NCI-H187 treated with DMSO at 0.1 percent for 48 hours (cell line): ENCODE results near the gene CERS6.

Source experiments
- DNase-seq: peaks from one replicate; lab custom pipeline; 2025; lab: John Stamatoyannopoulos, UW

The CERS6 gene

DNA sequence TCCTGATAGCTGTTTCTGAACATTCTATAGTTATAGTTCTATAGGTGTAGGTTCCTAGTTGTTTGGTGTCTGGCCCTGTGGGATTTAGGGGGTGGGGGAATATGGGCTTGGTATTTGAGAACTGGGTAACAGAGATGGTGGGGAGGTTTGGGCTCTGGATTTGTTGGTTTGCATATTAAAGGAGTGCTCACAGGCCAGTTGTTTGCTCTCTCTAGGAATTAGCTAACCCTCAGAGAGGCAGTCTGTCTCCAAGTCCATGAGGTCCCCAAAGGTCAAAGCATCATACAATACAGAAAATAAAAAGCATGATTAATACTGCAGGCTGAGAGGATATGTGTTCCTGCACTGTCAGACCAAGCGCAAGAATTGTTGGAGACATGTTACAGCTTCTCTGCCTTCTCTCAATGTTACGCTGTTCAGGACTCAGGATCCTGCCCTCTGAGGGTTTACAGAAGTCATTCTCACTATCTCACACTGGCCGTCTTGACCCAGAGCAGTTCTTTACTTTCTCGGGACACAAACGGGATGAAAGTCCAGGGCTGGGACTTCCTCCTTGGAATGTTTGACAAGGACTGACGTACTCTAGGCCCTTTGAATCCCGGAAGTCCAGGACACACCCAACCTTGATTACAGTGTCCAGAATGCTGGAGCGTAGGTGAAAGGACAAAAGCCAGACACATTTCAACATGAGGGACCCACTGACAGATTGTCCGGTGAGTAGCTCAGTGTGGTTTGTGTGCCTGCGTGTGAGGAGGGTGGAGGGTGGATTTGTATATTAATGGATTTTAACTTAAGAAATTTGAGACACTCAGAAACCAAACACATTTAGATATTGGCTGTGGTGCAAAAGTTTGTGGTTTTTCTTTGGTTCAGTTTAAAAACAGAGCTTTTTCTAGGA, 346.1 kb downstream of the CERS6 start, which contains the start of gene NOSTRIN:
TSS of gene NOSTRIN (plus strand) at position 677 of the 898 bp plus-strand sequence. CDS start at position 687, 10 bp downstream.
- DNase-seq, result no peak

DNA sequence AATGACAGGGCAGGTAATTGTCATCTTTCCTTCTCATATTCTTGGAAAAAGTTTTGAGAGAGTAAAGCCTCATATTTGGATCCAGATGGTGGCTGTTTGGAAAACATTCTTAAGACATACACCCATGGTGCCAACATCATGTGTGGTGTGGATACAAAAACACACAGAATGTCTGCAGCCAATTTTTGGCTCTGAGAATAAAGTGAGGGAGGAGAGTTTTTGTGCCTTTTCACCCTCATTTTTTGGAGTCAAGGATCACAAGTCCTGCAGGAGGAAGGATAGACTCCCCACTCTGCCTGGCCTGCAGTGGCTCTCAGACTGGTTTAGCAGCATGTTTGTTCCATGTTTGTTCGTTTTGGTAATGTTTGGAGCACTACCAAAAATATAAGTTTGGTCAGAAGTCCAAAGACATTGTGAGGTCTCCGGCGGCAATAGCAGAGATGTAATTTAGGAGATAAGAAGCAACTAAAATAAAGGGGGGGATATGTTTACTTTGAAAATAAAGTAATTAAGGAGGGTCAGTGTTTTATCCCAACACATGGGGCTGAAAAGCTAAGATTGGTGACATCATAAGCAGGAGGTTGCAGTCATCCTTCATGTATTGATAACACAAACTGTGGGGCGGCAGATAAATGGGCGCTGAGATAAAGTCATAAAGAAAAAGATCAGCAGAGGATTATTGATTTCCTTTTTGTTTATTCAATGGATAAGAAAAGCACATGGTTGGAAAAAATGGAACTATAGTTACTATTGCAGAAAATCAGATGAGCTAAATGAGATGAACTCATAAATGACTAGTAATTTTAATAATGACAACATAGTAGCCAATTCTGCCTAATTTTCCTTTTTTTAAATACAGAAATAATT, 347.0 kb downstream of the CERS6 start:
- DNase-seq, result no peak

DNA sequence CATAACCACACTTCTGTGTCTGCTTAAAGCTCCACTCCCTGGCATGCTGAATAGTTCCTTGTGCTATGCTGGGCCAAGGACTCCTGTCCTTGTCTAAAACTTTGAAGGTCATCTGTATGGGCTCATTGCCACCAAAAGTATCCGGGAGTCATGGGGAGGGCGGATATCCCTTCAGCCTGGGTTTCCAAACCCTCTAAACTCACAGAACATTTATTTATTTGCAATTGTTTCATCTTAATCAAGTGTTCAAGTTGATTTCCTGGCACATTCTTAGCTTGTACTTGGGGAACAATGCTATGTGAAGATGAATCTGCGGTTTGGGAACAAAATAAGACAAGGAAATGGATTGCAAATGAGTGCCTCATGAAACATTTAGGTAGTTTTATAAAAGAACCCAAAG, 348.1 kb downstream of the CERS6 start:
- no peak for DNase-seq

DNA sequence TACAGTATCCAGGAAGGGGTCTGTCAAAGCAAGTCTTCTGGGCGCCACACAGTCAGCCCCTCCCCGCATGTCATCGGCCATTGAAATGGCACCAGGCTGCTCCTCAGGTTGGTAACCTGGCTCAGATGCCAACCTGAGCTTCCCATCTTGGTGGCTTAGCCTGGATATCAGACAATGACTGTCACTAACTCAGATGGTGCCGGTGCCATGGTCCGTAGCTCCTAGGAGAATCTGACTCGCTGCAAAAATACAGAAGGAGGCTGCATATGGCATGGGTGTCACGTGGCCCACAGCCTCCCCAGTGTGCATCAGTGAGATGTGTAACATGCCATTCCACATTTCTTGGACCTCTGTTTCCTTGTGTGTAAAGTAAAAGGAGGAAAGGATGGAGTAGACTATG, 349.5 kb downstream of the CERS6 start:
- no peak for DNase-seq

DNA sequence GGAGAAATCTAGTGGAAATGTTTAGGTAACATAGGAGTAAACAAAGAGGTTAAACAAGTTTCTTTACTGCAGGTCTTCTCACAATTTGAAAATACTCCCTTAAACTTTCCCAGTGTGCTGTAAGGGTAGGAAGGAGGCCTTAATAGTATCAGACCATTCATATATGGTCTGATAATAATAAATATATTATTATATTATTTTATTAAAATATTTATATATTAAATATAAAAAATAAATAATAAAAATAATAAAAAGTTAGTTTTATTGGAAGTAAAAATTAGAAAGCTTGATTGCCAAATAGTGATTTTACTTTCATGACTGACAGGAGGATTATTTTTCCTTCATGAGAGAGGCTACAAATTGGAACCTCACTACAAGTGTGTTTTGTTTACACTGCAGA, 353.5 kb downstream of the CERS6 start:
- DNase-seq, result no peak

DNA sequence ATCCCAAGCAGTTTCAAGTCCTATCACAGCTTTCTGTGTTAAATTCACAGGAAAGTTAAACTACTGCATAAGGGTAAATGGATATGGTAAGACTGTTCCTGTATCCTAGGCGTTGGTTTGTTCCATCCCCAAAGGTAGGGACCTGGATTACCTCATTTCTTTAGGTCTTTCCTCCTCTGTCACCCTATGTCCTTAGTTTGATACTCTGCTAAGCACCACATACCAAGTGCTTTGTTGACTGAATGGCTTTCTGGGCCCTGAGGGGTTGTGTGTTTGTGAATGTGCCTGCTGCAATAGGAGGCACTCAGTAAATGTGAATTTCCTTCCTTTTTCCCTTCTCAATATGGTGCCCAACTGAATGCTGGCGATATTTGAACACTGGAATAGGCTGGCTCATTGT, 354.2 kb downstream of the CERS6 start:
- no peak for DNase-seq

DNA sequence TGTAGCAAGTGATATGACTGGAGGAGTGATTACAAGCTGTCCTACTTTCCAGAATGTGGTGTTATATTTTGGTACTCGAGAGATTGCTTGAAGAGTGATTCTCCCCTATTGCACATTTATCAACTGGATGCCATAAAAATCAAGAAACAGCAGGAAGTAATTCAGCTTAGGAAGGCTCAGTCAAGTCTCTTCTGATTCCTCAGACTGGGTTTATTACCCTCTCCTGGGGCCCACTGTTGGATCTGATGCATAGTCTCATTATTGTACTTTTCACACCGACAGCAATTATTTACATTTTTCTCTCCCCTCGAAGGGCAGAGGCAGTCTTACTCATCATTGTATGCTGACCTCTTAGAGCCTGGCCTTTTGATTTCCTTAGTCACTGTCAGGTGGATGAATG, 355.6 kb downstream of the CERS6 start:
- DNase-seq, result no peak

DNA sequence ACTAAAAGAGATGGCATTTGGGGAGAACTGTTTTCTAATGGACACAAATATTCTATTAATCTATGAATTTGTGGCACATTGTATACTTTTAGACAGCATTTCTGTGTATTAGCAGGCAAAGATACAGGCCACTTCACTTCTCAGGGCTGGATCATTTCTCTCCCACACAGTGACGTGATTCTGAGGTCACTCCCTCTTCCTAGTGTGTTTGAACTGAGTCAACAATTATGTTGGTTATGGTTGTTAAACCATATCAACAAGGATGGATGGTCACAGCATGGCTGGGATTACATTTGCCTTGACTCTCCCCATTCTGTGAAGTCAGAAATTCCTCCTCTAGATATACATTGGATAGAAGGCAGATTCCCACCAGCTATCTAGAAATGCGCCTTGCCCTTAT, 358.0 kb downstream of the CERS6 start:
- DNase-seq, result no peak

DNA sequence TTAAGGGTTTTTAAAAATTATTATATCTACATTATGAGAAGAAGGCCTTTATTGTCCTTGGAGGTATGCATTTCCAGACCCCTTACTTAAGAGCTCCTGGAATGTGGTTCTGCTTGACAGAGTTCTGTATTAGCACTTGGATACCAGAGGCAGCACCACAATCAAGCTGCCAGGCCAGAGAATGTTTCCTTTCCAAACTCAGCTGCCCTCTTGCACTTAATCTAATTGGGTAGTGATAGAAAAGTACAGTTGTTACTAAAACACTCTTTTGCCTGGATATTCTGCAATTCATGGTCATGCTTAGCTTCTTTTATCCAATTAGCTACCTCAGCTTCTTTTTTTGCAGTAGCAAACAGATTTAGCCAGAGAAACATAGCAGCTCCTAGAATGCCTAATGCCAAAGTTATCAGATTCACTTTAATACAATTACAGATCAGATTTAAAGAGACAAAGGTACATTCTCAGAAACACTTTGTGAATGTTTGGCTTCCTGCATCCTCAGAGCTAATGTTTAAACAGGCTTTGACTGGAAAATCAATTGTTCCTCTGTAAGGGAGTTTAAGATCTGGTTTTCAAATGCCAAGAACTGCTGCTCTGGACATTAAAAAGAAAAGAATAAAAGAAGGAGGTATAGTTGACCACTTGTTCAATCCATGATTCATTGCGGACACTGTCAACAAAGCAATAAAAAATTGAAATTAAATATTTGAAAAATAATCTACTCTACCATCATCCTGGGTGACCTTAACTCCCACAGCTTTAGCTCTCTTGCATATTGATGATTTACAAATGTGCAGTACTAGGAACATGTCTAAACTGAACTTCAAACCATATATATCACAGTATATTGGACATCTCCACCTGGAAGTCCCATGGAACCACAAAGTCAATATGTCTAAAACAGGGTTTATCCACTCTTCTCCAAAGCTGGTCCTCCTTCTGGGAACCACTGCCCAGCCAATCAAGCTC, 359.2 kb downstream of the CERS6 start:
- DNase-seq, result no peak

DNA sequence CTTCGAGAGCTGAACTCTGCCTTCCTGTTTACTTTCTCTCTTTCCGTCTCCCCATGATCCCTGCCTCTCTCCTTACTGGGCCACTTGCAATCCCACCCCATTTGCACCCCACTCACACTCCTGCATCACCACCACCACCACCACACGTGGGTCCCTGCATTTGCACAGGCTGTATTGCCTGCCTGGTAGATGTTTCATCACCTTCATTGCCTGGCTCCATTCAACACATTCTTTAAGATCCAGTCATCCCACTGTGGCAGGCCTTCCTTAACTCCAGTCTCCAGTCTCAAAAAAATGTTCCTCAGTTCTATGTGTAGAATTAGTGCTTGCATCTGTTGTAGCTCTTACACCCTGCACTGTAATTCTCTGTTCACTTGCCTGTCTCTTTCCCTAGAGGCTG, 360.3 kb downstream of the CERS6 start:
- DNase-seq, result no peak

DNA sequence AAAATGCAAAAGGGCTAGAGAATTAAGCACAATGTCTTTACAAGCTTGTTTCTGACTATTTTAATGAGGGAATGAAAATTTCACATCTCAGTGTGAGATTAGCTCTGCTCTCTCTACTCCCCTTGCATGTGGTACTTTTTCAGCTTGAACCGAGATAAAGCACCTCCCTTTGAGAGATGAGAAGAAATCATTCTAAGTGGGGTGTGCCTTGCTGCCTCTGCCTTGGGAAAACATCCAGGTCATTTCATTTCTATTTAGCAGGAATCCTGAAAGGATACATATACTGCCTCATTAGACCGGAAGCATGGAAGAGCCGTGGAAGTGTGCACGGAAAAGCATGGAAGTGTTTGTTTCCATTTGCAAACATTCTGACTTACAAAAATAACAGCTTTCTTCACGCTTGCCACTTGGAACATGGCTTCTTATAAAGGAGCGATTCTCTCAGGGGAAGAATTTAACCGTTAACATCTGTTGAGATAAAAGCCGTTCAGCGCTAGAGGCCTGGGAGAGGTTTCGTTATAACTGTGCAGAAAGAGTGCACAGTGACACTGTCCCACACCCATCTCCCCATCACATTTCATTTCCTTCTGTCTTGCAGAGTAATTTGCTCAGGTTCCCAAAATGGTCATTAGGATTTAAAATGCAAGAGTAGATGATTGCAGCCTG, 363.1 kb downstream of the CERS6 start:
- DNase-seq, result no peak

DNA sequence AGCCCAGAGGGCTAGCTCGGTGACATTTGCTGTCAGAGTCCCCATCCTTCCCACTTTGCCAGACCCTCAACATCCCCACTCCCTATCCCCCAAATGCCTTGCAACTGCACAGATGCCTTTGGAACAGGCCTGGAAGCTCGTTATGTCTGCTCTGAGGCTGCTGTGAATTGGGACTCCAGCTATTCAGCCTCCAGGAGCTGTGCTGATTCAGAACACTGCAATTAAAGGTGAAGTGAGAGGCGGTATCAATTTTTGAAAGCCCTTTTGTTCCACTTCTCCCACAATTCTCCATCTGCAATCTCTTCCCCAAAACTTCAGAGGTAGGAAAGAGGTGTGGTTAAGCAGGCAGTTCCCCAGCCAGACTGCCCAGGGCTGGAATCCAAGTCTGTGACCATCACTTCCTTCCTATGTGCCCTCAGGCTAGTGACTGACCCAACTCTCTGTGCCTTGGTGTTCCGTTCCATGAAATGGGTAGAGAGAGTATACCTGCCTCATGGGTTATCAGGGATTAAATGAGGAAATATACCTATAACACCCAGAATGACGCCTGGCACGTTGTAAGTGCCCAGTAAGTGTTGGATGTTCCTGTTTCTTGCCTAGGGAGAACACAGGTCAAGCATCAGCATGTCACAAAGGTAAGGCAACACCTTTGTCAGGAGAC, 363.9 kb downstream of the CERS6 start:
- no peak for DNase-seq

DNA sequence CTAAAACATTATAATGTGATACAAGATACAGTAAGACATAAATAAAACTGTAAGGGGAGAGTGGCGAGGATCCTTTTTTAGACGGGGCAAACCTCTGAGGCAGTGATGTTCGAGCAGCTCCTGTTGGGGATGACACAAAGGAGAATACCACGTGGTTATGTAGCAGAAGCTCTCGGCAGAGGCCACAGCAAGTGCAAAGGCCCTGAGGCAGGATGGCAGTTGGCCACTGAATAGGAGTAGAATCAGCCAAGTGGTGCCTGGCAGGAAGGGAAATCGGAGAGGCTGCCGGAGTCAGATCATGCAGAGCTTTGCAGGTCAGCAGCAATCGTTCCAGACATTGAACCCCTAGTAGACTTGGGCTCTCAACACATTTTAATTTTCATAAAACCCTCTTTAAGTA, 365.5 kb downstream of the CERS6 start:
- no peak for DNase-seq

DNA sequence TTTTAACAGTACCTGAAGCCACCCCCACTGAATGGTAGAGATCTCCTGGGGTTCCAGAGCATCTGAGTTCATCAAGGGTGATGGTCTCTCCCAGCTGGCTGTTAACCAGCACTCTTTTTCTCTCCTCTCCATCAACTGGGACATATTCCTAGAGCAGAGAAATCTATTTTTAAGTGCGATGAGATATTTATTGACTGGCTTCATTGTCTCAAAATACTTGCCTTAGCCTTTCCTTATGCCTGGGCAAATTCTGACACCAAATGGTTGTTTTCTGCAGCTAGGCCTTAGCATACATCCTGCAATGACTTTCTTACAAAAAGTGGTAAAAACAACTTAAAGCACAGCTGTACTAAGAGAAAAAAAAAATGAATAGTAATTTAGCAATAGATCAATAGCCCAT, 365.9 kb downstream of the CERS6 start:
- no peak for DNase-seq
